ENCODE data around the gene TMEM62.
"Not testable (repeated sequence)": the region's sequence is repeated elsewhere in the genome, so short reads cannot be mapped to it uniquely, and the experiment has no call there.

- not testable (repeated sequence) for TF ChIP-seq CTCF (IDR thresholded peaks at IDR 0.05; ENCODE audit: low read depth, low read length); EZH2phosphoT487 (IDR thresholded peaks at IDR 0.05; ENCODE audit: low read depth)
These were observed 92.5 kb downstream of the TMEM62 start for GRCh38 chr15:43225950-43226255.

Data from OCI-LY3 (cell line).